NK-92 treated with Interleukin-12 subunit alpha and Interleukin-12 subunit beta, amount 100 ng/mL, for 24 hours (cell line): Measurements from ENCODE around the gene SLC25A22.

Source experiments
- DNase-seq: peaks from one replicate; lab custom pipeline; 2025; lab: John Stamatoyannopoulos, UW

SLC25A22 gene

DNA sequence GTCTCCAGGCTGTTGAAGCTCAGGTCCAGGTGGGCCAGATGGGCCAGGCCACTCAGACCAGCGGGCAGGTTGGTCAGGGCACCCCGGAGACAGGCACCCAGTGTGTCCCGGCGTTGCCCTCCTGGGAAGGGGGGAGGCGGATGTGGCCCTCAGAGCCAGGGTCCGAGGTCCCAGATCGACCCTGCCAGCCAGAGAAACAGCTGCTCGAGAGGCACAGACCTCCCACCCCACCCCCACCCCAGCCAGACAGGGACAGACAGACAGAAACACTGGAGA is 5.3 kb upstream of the SLC25A22 start:
- DNase-seq, result no peak

GRCh38 chr11:802693-803466 is 4.8 kb upstream of the SLC25A22 start:
- DNase-seq, result no peak

DNA sequence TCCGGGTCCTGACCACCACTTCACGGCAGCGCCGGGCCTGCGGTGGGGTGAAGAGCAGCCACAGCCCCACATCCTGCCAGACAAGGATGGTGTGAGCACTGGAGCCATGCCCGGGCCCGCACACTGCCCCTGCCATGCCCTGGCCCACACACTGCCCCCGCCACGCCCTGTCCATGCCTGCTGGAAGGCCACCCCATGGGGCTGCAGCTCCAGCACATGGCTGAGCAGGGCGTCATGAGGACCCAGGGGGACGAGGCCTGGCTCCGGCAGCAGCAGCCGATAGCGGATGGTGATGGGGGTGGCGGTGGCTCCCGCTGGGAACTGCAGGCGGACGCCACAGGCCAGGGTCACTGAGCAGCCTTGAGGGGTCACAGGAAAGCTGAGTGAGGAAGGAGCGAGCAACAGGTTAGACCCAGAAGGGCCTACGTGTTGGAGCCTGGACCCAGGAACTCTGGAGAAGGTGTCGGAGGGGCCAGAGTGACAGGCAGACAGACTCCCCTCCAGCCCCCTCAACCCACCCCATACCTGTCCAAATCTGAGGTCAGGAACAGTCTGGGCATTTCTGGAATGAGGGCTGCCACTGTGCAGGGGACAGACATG is 4.0 kb upstream of the SLC25A22 start:
- DNase-seq, result no peak

DNA sequence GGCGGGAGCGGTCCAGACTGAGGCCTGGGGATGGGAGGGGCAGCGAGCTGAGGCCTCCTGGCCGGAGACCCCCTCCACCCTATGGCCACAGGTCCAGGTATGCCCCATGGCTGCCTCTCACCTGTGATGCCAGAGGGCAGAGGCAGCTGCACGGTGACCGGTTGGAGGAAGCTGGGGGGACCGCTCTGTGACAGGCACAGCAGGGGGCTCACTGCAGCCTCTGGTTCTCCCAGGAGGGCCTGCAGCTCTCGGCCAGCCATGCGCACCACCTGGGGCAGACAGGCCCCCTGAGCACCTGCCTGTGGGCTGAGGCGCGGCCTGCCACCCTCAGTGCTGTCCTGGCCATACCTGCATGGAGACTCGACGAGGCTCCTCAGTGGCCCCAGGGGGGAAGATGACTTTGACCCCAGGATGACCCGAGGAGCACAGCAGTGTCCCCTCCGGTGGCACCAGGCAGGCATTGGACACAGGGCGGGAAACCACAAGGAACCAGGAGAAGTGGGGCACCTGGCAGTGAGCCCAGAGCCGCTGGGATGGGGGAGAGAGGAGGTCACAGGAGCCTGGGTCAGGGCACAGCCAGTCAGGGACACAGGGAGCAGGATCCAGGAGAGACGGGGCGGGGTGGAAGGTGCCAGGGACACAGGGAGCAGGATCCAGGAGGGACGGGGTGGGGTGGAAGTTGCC is 3.2 kb upstream of the SLC25A22 start:
- DNase-seq, result no peak

DNA sequence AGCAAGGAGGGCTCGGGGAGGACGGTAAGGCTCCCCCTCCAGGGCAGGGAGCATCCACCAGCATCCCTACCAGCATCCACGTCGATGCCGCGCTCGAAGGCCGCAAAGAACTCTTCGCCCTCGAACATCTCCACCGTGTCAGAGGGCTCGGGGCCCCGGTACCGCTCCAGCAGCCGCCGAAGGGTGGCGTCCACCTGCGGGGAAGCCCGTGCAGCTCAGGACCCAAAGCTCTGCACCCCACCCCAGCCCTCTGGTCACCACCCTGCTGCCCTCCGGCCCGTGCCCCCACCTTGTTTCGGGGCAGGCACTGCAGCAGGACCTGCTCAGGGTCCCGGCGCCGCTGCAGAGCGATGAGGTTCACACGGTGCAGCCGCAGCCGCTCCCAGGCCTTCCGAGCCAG is 2.4 kb upstream of the SLC25A22 start:
- DNase-seq, result no peak

GRCh38 chr11:799641-800316 is 1.7 kb upstream of the SLC25A22 start:
- no peak for DNase-seq

- DNase-seq, result peak; percentile 70
These were observed 587 bp downstream of the SLC25A22 start for GRCh38 chr11:797296-798092.

- DNase-seq, result no peak
These were observed 1.4 kb downstream of the SLC25A22 start for GRCh38 chr11:796565-797295.

DNA sequence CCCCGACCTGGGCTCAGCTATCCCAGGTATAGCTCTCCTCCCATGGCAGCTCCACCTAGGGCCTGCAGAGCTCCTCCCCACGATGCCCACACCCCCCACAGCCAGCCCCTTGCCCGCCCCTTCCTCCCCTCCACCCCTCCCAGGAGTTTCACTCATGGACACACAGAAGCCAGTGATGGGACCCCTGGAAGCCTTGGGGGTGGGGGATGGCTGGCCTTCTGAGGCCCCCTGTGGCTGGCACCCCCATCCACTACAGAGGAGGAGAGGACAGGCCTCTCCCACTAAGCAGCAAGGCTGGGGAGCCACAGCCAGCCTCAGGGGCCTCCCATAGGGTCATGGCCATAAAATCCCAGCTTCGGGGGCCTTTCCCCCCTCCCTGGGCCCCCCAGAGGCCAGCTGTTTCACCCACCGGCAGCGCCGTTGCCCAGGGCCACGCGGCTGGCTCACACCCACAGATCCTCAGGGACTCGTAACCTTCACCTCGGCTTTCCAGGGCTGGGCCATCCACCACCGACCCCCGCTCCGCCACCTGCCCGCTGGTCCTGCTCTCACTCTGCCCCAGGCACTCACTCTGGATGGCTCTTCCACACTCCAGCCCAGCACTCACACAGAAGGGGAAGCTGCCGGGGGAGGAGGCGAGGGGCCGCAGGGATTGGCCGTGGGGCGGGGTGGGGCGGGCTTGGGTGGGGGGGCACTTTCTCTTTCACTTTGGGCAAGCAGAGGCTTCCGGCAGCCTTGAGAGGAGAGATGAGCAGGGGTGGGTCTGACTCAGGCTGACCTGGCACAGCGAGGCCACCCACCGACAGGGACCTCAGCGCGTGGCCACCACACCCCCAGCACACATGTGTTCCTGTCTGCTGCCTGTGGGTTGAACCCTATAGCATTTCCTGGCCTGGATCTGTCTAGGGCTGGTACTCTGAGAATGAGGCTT is 2.2 kb downstream of the SLC25A22 start:
- peak; percentile 90 for DNase-seq

- no peak for DNase-seq
These were observed 3.1 kb downstream of the SLC25A22 start for GRCh38 chr11:794766-795633.

DNA sequence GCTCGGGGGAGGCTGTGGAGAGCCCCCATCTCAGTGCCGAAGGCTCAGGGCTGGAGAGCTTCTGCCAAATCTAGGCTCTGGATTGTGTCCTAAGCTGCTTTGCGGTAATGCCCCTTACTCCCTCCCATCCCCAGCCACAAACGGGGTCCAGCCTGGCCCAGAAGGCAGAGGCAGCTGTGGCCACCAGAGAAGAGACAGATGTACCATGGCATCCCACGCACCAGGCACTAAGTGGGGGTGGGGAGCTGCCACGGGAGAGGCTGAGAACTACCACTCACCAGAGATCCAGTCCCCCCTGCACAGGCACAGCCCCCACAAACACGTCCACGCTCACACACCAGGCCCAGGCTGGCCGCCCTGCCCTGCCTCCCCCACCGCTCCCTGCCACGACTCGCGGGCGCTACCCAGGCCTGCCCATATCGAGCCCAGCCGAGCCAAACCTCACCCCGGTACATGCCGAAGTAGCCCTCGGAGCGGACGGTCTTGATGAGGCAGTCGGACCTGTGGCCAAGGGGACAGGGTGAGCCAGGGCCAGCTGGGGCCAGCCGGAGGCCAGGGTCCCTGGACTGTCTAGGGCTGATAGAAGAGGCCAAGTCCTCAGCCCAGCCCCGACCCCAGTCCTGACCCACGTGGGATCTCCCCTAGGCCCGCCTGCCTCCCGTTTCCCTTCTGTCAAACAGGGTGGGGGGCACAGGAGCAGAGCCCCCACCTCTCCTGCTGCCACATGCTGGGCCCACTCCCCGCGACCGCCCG is 3.9 kb downstream of the SLC25A22 start:
- no peak for DNase-seq

GRCh38 chr11:793556-793955 is 4.5 kb downstream of the SLC25A22 start:
- no peak for DNase-seq

- no peak for DNase-seq
These were observed 5.2 kb downstream of the SLC25A22 start for GRCh38 chr11:792873-793272.

- DNase-seq, result no peak
These were observed 5.6 kb downstream of the SLC25A22 start for GRCh38 chr11:792535-792821.

GRCh38 chr11:791658-792534 is 6.2 kb downstream of the SLC25A22 start:
- DNase-seq, result no peak

GRCh38 chr11:790721-791564 is 7.1 kb downstream of the SLC25A22 start:
- DNase-seq, result no peak

DNA sequence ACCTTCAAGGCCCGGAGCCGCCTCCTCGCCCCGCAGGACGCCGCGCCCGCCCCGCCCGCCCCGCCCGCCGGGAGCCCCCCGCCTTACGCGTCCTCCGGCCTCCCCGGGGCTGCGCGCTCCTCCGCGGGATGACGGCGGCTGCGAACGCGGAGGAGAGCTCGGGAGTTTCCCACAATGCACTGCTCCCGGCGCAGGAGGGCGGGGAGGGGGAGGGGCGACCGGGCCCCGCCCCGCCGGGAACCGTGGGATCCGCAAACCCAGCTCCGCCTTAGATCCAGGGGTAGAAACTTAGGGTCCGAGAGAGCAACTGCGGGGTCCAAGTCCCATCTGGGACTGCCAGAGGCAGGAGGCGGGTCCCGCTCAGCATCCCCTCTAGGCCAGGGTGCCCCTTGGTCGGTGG is 8.1 kb downstream of the SLC25A22 start, which contains the start of gene CEND1:
TSS of gene CEND1 (minus strand) at position 148 of the 400 bp plus-strand sequence. CDS start 1,514 bp downstream, outside the sequence.
- DNase-seq, result no peak
